ENCODE measurements around the gene COTL1. TPM values are rescaled to one million over a fixed set of nuclear protein-coding genes. Genes with fewer than 3 reads are reported as not detected.

The COTL1 gene
- total and polyA plus RNA-seq, 4 donors = 62.4 to 223 (median 142) TPM

GRCh38 chr16:84557504-84557903, 60.4 kb downstream of the COTL1 start:
- Histone ChIP-seq H3K9me3 (ENCODE audit: control insufficient read depth in 4 of 4, insufficient read depth in 3 of 4, low read length in 3 of 4) (no peaks in the 10 kb centered on the region), H3K27ac (ENCODE audit: low read depth in 1 of 2, low read length in 1 of 2) (no peak overlapping the region), H3K4me1 (ENCODE audit: control insufficient read depth in 5 of 5, insufficient read depth in 5 of 5, low read length in 5 of 5) (peaks cover 0 to 10% (median 0%) of the 10 kb centered on the region in 5 donors), H3K4me3 (no peak overlapping the region), H3K36me3 (ENCODE audit: control insufficient read depth in 4 of 4, insufficient read depth in 4 of 4, low read length in 4 of 4) (no peaks in the 10 kb centered on the region), H3K9ac (ENCODE audit: insufficient read depth in 1 of 2, low read length in 2 of 2) (no peak overlapping the region), H3K27me3 (ENCODE audit: control insufficient read depth in 3 of 3, insufficient read depth in 3 of 3, low read length in 2 of 3) (no peaks in the 10 kb centered on the region)
- DNase-seq (no peak), ATAC-seq (ENCODE audit: insufficient read depth, low FRiP score) (no peak)
- TF ChIP-seq CTCF (IDR thresholded peaks at IDR 0.05; ENCODE audit: control extremely low read depth, extremely low read depth) = no peak
- 79 to 87% methylated on average over 6 of the region's 6 CpGs for WGBS, 2 donors

GRCh38 chr16:84557059-84557458, 60.8 kb downstream of the COTL1 start:
- WGBS, 2 donors = 60 to 61% methylated on average over 6 of the region's 6 CpGs
- Histone ChIP-seq H3K27me3 (ENCODE audit: control insufficient read depth in 3 of 3, insufficient read depth in 3 of 3, low read length in 2 of 3) (no peaks in the 10 kb centered on the region), H3K9ac (ENCODE audit: insufficient read depth in 1 of 2, low read length in 2 of 2) (no peak overlapping the region), H3K4me3 (no peak overlapping the region), H3K4me1 (ENCODE audit: control insufficient read depth in 5 of 5, insufficient read depth in 5 of 5, low read length in 5 of 5) (peaks cover 0 to 10% (median 0%) of the 10 kb centered on the region in 5 donors), H3K36me3 (ENCODE audit: control insufficient read depth in 4 of 4, insufficient read depth in 4 of 4, low read length in 4 of 4) (no peaks in the 10 kb centered on the region), H3K27ac (ENCODE audit: low read depth in 1 of 2, low read length in 1 of 2) (no peak overlapping the region), H3K9me3 (ENCODE audit: control insufficient read depth in 4 of 4, insufficient read depth in 3 of 4, low read length in 3 of 4) (no peaks in the 10 kb centered on the region)
- no peak for TF ChIP-seq CTCF (IDR thresholded peaks at IDR 0.05; ENCODE audit: control extremely low read depth, extremely low read depth)
- DNase-seq (no peak), ATAC-seq (ENCODE audit: insufficient read depth, low FRiP score) (no peak)

- ATAC-seq (ENCODE audit: insufficient read depth, low FRiP score) = no peak
- H3K4me1 ChIP-seq (ENCODE audit: control insufficient read depth in 5 of 5, insufficient read depth in 5 of 5, low read length in 5 of 5) = peaks cover 0 to 10% (median 0%) of the 10 kb centered on the region in 5 donors
- H3K9ac ChIP-seq (ENCODE audit: insufficient read depth in 1 of 2, low read length in 2 of 2) = no peak overlapping the region
- no peak for TF ChIP-seq CTCF (IDR thresholded peaks at IDR 0.05; ENCODE audit: control extremely low read depth, extremely low read depth)
- 62 to 72% methylated on average over 19 of the region's 19 CpGs for WGBS, 2 donors
- peak; percentile 48 to 85 (median 72) for DNase-seq
- no peak overlapping the region for H3K4me3 ChIP-seq
- H3K36me3 ChIP-seq (ENCODE audit: control insufficient read depth in 4 of 4, insufficient read depth in 4 of 4, low read length in 4 of 4) = no peaks in the 10 kb centered on the region
- no peaks in the 10 kb centered on the region for H3K27me3 ChIP-seq (ENCODE audit: control insufficient read depth in 3 of 3, insufficient read depth in 3 of 3, low read length in 2 of 3)
- no peaks in the 10 kb centered on the region for H3K9me3 ChIP-seq (ENCODE audit: control insufficient read depth in 4 of 4, insufficient read depth in 3 of 4, low read length in 3 of 4)
- H3K27ac ChIP-seq (ENCODE audit: low read depth in 1 of 2, low read length in 1 of 2) = no peak overlapping the region
These were observed 62.3 kb downstream of the COTL1 start for GRCh38 chr16:84555418-84556196.
